IMR-90 (cell line): ENCODE measurements around the gene KIF18A. TPM values are rescaled to one million over a fixed set of nuclear protein-coding genes. Genes with fewer than 3 reads are reported as not detected.
A peak's percentile ranks its signal among the peaks of the same experiment; 100 is the strongest.
"Not testable (repeated sequence)": the region's sequence is repeated elsewhere in the genome, so short reads cannot be mapped to it uniquely, and the experiment has no call there.

Experiments
- ATAC-seq: fragments of 200-7000 bp; cut with Tn5 transposase; 2 replicates; pipeline ENCODE4 v1.9.1; 2020; ENCODE audit warnings: low read depth, mild to moderate bottlenecking, moderate library complexity
- BruUV-seq: library from RNA; stranded (reverse); fragments of 400-500 nt; replicated peaks from 2 replicates; lab custom pipeline; 2021; lab: Mats Ljungman, UMichigan
- CTCF ChIA-PET: fragments of 300-600 bp; formaldehyde crosslinking; extraction: SDS; loops from one replicate; lab custom pipeline; 2021; ENCODE audit warnings: antibody characterized with exemption; lab: Yijun Ruan, JAX
- POLR2A ChIA-PET: fragments of 300-600 bp; sonication (Branson Sonifier 250); formaldehyde crosslinking; loops from one replicate; lab custom pipeline; 2022; ENCODE audit warnings: antibody characterized with exemption; ENCODE audit not compliant: unreplicated experiment; lab: Charles Lee
- DNase-seq: peaks from one replicate; pipeline ENCODE4 v3.0.0; 2013
- H2AFZ ChIP-seq: replicated peaks from 2 replicates; pipeline ENCODE3; 2013; ENCODE audit warnings: low read length, mild to moderate bottlenecking; ENCODE audit not compliant: poor library complexity
- H2AK5ac ChIP-seq: 2 replicates; pipeline ENCODE4 v1.6.1; 2013; ENCODE audit warnings: low read depth, low read length, inconsistent platforms
- H2AK9ac ChIP-seq: replicated peaks from 2 replicates; pipeline ENCODE3; 2013; ENCODE audit warnings: mild to moderate bottlenecking, low read depth, low read length, moderate library complexity; ENCODE audit not compliant: poor library complexity
- H2BK120ac ChIP-seq: 2 replicates; pipeline ENCODE4 v1.6.1; 2013; ENCODE audit warnings: low read depth, low read length, inconsistent platforms
- H2BK15ac ChIP-seq: 3 replicates; pipeline ENCODE4 v1.6.1; 2013; ENCODE audit warnings: low read depth, low read length, inconsistent platforms
- H2BK20ac ChIP-seq: 2 replicates; pipeline ENCODE4 v1.6.1; 2013; ENCODE audit warnings: low read depth, mild to moderate bottlenecking, inconsistent platforms, low read length, moderate library complexity
- H2BK5ac ChIP-seq: 2 replicates; pipeline ENCODE4 v1.6.1; 2013; ENCODE audit warnings: mild to moderate bottlenecking, low read depth, low read length, inconsistent platforms; ENCODE audit not compliant: poor library complexity, severe bottlenecking
- H3K14ac ChIP-seq: replicated peaks from 2 replicates; pipeline ENCODE4 v1.6.1; 2013; ENCODE audit warnings: low read depth, low read length, inconsistent platforms
- H3K18ac ChIP-seq: 2 replicates; pipeline ENCODE4 v1.6.1; 2013; ENCODE audit warnings: low read depth, low read length, control low read depth
- H3K23ac ChIP-seq: 2 replicates; pipeline ENCODE4 v1.6.1; 2013; ENCODE audit warnings: low read depth, low read length, inconsistent platforms
- H3K27ac ChIP-seq: 2 replicates; pipeline ENCODE4 v1.5.1; 2013; ENCODE audit warnings: mild to moderate bottlenecking, control low read depth, low read length; ENCODE audit not compliant: insufficient read depth
- H3K27me3 ChIP-seq: 2 replicates; pipeline ENCODE4 v1.6.1; 2013; ENCODE audit warnings: low read length; ENCODE audit not compliant: control insufficient read depth, insufficient read depth
- H3K36me3 ChIP-seq: 2 replicates; pipeline ENCODE4 v1.6.1; 2013; ENCODE audit warnings: low read length, mixed read lengths; ENCODE audit not compliant: control insufficient read depth, insufficient read depth
- H3K4ac ChIP-seq: 2 replicates; pipeline ENCODE4 v1.6.1; 2013; ENCODE audit warnings: low read depth, low read length, inconsistent platforms
- H3K4me1 ChIP-seq: 2 replicates; pipeline ENCODE4 v1.6.1; 2013; ENCODE audit warnings: low read length, mixed read lengths; ENCODE audit not compliant: control insufficient read depth, insufficient read depth
- H3K4me2 ChIP-seq: 2 replicates; pipeline ENCODE4 v1.6.1; 2013; ENCODE audit warnings: low read depth, mild to moderate bottlenecking, control low read depth, low read length, moderate library complexity
- H3K4me3 ChIP-seq: 2 replicates; pipeline ENCODE4 v1.5.1; 2013; ENCODE audit warnings: low read depth, mild to moderate bottlenecking, control low read depth, low read length, moderate library complexity; ENCODE audit not compliant: insufficient read depth
- H3K56ac ChIP-seq: 2 replicates; pipeline ENCODE4 v1.6.1; 2013; ENCODE audit warnings: low read length, inconsistent platforms; ENCODE audit not compliant: insufficient read depth; ENCODE audit errors: extremely low read depth
- H3K79me1 ChIP-seq, 2 experiments: 2 replicates each; pipeline ENCODE4 v1.6.1; 2013; ENCODE audit warnings: low read length in 2 of 2, inconsistent platforms in 1 of 2, low read depth in 1 of 2
- H3K9ac ChIP-seq: 2 replicates; pipeline ENCODE4 v1.6.1; 2013; ENCODE audit warnings: low read depth, low read length, control low read depth
- H3K9me1 ChIP-seq: 2 replicates; pipeline ENCODE4 v1.6.1; 2013; ENCODE audit warnings: low read length, inconsistent platforms; ENCODE audit not compliant: insufficient read depth
- H3K9me3 ChIP-seq: 2 replicates; pipeline ENCODE4 v1.6.1; 2013; ENCODE audit warnings: low read length; ENCODE audit not compliant: control insufficient read depth, insufficient read depth
- H4K20me1 ChIP-seq: 2 replicates; pipeline ENCODE4 v1.6.1; 2013; ENCODE audit warnings: low read length, inconsistent platforms; ENCODE audit not compliant: insufficient read depth
- H4K5ac ChIP-seq: 2 replicates; pipeline ENCODE4 v1.6.1; 2013; ENCODE audit warnings: mild to moderate bottlenecking, low read depth, low read length, control low read depth
- H4K8ac ChIP-seq, 2 experiments: 2 replicates each; pipeline ENCODE4 v1.6.1; 2013; ENCODE audit warnings: low read depth in 2 of 2, low read length in 2 of 2, control low read depth in 1 of 2, inconsistent platforms in 1 of 2
- H4K91ac ChIP-seq: 2 replicates; pipeline ENCODE4 v1.6.1; 2013; ENCODE audit warnings: low read depth, low read length, inconsistent platforms; ENCODE audit not compliant: insufficient read depth
- WGBS, 2 experiments: methylation state at CpG; one replicate each; pipeline versions ENCODE4 v1.1.5 to v1.1.7; 2013; ENCODE audit warnings: missing lambda C conversion rate in 2 of 2; ENCODE audit not compliant: insufficient read length in 1 of 2; ENCODE audit errors: extremely low coverage in 2 of 2; 5-methylcytosine and 5-hydroxymethylcytosine counted together
- dilution Hi-C: fragments of 300-500 bp; cut with HindIII; formaldehyde crosslinking; loops from one replicate; pipeline ENCODE4 v1.14.3; 2018; ENCODE audit warnings: low sequenced_read_pairs; ENCODE audit not compliant: unreplicated experiment
- in situ Hi-C: fragments of 300-500 bp; cut with MboI; formaldehyde crosslinking; loops from 3 replicates; pipeline ENCODE4 v1.14.3; 2019; ENCODE audit warnings: low sequenced_read_pairs, inconsistent platforms, mixed read lengths
- intact Hi-C: fragments of 100-400 bp; cut with micrococcal nuclease; formaldehyde crosslinking; loops from 2 replicates; pipeline ENCODE4 v1.10.0; 2022
- polyA plus RNA-seq, 3 experiments: library from polyadenylated mRNA; depleted of rRNA; stranded (reverse); fragments of >200 nt; gene quantifications; 2 replicates each; pipeline ENCODE4 v1.2.3, GENCODE V29; 2012; ENCODE audit warnings: low replicate concordance in 1 of 3
- total RNA-seq: library from RNA; depleted of rRNA; stranded (reverse); fragments of >200 nt; gene quantifications from 2 replicates; pipeline ENCODE4 v1.2.3, GENCODE V29; 2012

KIF18A gene
- total and polyA plus RNA-seq, 2 of the 4 experiments (the other 2 are of a cell fraction), result 8.9 to 24.4 TPM

DNA sequence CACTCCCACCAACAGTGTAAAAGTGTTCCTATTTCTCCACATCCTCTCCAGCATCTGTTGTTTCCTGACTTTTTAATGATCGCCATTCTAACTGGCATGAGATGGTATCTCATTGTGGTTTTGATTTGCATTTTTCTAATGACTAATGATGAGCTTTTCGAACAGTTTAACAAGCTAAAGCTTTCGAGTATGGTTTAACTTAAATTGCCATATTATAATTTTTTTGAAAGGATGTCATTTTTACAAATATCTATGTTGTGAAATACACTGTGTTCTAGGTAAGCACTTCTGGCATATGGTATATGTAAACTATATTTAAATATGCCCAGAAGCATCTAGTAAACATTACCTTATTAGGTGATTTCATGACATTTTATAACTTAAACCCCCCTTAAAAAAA is 20.3 kb downstream of the KIF18A start:
- H2BK20ac ChIP-seq, H3K9me1 ChIP-seq, H2BK15ac ChIP-seq, H3K4me3 ChIP-seq, H3K9me3 ChIP-seq, H4K20me1 ChIP-seq, POLR2A ChIA-PET, H4K91ac ChIP-seq, in situ Hi-C loops, H2AK9ac ChIP-seq, ATAC-seq, DNase-seq, H3K4me2 ChIP-seq, H3K14ac ChIP-seq, H3K23ac ChIP-seq, H3K36me3 ChIP-seq, H2AFZ ChIP-seq, H3K56ac ChIP-seq, BruUV-seq, H2AK5ac ChIP-seq, H2BK120ac ChIP-seq, H3K27me3 ChIP-seq, H3K4me1 ChIP-seq, dilution Hi-C loops, H3K9ac ChIP-seq, H3K18ac ChIP-seq, H4K5ac ChIP-seq, H3K27ac ChIP-seq, H3K4ac ChIP-seq, CTCF ChIA-PET: not testable (repeated sequence)
- Histone ChIP-seq H2BK5ac (peak overlapping the region; percentile 99), H3K79me1 (peaks cover 26 to 43% of the 10 kb centered on the region in 2 experiments), H4K8ac (peak overlapping the region in 1 of 2 experiments; percentile 75; a peak in 2 of 4 replicates)
- intact Hi-C loops, result loop anchor here (2.0 kb wide), 1 partner anchor 153 kb away; no protein-coding TSS in a partner anchor
- WGBS, 2 experiments, result no CpG with 5 or more reads among the region's 3 CpGs

- ATAC-seq, H3K9me3 ChIP-seq, H3K4me2 ChIP-seq, dilution Hi-C loops, H3K4me1 ChIP-seq, H3K27me3 ChIP-seq, POLR2A ChIA-PET, H2AFZ ChIP-seq, CTCF ChIA-PET, H3K4me3 ChIP-seq, H4K20me1 ChIP-seq, H3K9me1 ChIP-seq, BruUV-seq, H2AK9ac ChIP-seq, in situ Hi-C loops, H3K36me3 ChIP-seq, DNase-seq: not testable (repeated sequence)
- peak overlapping the region; percentile 64 for H3K56ac ChIP-seq
- WGBS, 2 experiments, result no CpG with 5 or more reads among the region's 1 CpG
- H3K27ac ChIP-seq, result peak overlapping the region; percentile 98
- H4K91ac ChIP-seq, result peak overlapping the region; percentile 60; the same call in 1 of the 2 replicates
- peak overlapping the region; percentile 96 for H2BK20ac ChIP-seq
- H2BK5ac ChIP-seq, result peak overlapping the region; percentile 99
- peak overlapping the region; percentile 96 for H3K4ac ChIP-seq
- intact Hi-C loops, result loop anchor here (2.0 kb wide), 1 partner anchor 152 kb away; no protein-coding TSS in a partner anchor
- peak overlapping the region; percentile 77; the same call in 1 of the 2 replicates for H3K14ac ChIP-seq
- peak overlapping the region; percentile 97 for H2BK120ac ChIP-seq
- H2AK5ac ChIP-seq, result peak overlapping the region; percentile 88
- 0 out of 2 replicates have a peak overlapping the region, but pooled peaks have one; percentile 43 for H3K9ac ChIP-seq
- peak overlapping the region; percentile 85 for H3K23ac ChIP-seq
- H3K18ac ChIP-seq, result peak overlapping the region; percentile 97
- H2BK15ac ChIP-seq, result peak overlapping the region; percentile 64; the same call in 2 of the 3 replicates
- H3K79me1 ChIP-seq, result peaks cover 26 to 40% of the 10 kb centered on the region in 2 experiments
- H4K8ac ChIP-seq, result peak overlapping the region; percentile 75 to 87
- peak overlapping the region; percentile 90; the same call in 1 of the 2 replicates for H4K5ac ChIP-seq
Observed at GRCh38 chr11:28087192-28087591, 20.8 kb downstream of the KIF18A start.
